ENCODE results near the gene CIRBP. TPM values are rescaled to one million over a fixed set of nuclear protein-coding genes. Genes with fewer than 3 reads are reported as not detected.

CIRBP gene
- total and polyA plus RNA-seq, 9 of the 15 experiments (the other 6 are each of a cell fraction or from before 2014, with no cell fraction given), result 20.5 to 327 (median 176) TPM

GRCh38 chr19:1239796-1240737 lies 29.1 kb upstream of the CIRBP start (continued):
- TF ChIP-seq CEBPG (CRISPR knock-in tag; IDR thresholded peaks at IDR 0.05) (no peak), CEBPG (tag; conservative IDR thresholded peaks at IDR 0.05 in 1 of 2, IDR thresholded peaks at IDR 0.05 in 1 of 2) (no peak), E2F4 (CRISPR knock-in tag; IDR thresholded peaks at IDR 0.05; ENCODE audit: low read depth) (no peak), ZNF512 (tag; IDR thresholded peaks at IDR 0.05) (no peak), DNMT1 (IDR thresholded peaks at IDR 0.05) (no peak), TRIM28 (IDR thresholded peaks at IDR 0.05) (no peak), UBTF (IDR thresholded peaks at IDR 0.05; ENCODE audit: borderline replicate concordance in 1 of 2, low read depth in 2 of 2, low read length in 2 of 2) (no peak), ZFP91 (CRISPR knock-in tag; IDR thresholded peaks at IDR 0.05) (no peak), NR2C2 (CRISPR knock-in tag; IDR thresholded peaks at IDR 0.05) (no peak), NR2C2 (tag; IDR thresholded peaks at IDR 0.05) (peak; percentile 69), KLF10 (CRISPR knock-in tag; IDR thresholded peaks at IDR 0.05) (no peak), HSF4 (CRISPR knock-in tag; IDR thresholded peaks at IDR 0.05; ENCODE audit: borderline replicate concordance) (no peak), SP2 (IDR thresholded peaks at IDR 0.05; ENCODE audit: extremely low read depth, low read depth, low read length, poor library complexity, severe bottlenecking) (no peak), GATAD2B (IDR thresholded peaks at IDR 0.05; ENCODE audit: borderline replicate concordance) (peak; percentile 99), THRAP3 (IDR thresholded peaks at IDR 0.05; ENCODE audit: borderline replicate concordance) (no peak), BHLHE40 (IDR thresholded peaks at IDR 0.05; ENCODE audit: low read length) (peak; percentile 85), PRMT5 (CRISPR knock-in tag; IDR thresholded peaks at IDR 0.05) (no peak), ZNF444 (CRISPR knock-in tag; IDR thresholded peaks at IDR 0.05) (no peak), MED1 (CRISPR knock-in tag; IDR thresholded peaks at IDR 0.05; ENCODE audit: borderline replicate concordance) (no peak), SETDB1 (IDR thresholded peaks at IDR 0.05; ENCODE audit: low read length) (no peak), ZKSCAN8 (CRISPR knock-in tag; IDR thresholded peaks at IDR 0.05) (no peak), ZNF239 (CRISPR knock-in tag; IDR thresholded peaks at IDR 0.05) (no peak)

All from K562 (cell line).